ENCODE data around the gene ZNF221. TPM values are rescaled to one million over a fixed set of nuclear protein-coding genes. Genes with fewer than 3 reads are reported as not detected.

ZNF221 gene
- 9.8 and 12.9 TPM in 2 replicates for total RNA-seq

DNA sequence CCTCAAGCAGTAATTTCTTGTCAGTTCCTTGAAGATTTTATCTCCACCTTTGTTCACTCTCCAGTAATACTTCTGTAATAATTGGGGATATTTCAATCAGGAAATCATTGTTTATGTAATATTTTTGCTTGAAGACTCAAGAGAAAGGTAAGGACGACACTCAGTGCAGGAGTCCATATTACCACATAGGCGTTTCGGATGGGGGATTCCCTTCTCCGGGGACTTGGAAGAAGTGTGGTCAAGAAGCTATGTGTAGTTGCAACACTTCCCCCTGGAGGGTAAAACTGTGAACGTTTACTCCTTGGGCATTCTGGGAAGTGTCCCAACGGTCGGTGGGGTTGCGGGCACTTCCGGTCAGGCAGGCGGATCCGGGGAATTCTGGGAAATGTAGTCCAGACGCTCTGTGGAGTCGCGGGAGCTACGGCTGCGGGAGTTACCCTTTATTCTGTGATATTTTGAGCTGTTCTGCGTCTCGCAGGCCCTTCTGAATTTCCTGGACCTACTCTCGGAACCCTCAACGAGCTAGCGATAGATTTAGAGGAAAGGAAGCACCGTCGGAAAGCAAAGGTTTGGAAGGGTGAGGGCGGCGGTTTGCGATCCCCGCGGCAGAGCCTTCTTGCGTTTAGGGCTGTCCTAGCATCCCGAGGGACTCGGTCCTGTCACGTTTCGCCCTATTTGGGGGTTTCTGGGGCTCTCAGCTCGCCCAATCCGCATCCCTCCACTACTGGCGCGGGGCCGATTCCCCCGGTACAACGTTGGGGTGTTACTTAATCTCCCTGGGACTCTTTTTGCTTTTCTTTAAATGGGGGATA lies at the start of gene ZNF221:
Gene ZNF221 (plus strand): TSS at position 395 of the 812 bp plus-strand sequence. CDS start 11,499 bp downstream, outside the sequence.

DNA sequence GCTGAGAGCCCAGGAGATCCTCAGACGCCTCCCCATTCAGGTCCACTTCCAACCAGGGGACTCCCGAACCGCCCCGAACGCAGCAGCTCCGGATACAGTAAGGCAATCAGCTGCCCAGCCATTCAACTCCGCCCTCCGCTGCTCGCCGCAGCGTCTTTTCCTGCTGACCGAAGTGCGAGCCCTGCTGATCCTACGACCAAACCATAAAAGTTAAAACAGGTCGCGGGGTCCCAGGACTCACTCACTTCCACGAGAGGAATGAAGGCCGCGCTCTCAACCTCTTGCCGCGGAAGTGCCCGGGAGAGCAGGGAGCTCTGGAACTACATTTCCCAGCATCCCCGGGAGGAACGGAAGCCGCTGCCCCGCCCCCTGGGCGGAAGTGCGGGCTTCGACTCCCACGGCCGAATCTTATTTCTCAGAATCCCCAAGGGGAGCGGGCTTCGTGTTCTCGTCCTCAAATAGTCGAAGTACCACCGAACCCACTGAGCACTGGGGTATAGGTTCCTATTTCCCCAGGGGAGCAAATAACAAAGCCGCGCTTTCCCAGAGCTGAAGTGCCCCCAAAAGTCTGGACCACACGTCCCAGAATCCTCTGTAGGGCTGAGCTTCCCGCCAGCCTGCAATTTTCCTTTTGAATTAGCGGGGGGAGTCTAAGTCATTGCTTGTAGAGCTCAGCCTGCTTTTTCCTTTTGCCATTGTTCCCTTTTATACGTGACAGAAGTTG lies 15.9 kb upstream of the ZNF221 start, which contains the start of gene ZNF45:
Gene ZNF45 (minus strand): TSS at position 298 of the 724 bp plus-strand sequence. CDS start 13,097 bp downstream, outside the sequence.

GRCh38 chr19:43983912-43984686 lies 33.1 kb downstream of the ZNF221 start, which contains the start of gene ZNF155:
ZNF155 (plus strand) TSS chr19:43984188; CDS start chr19:43988544, 4,356 bp downstream.

GRCh38 chr19:44002566-44003460 lies 51.8 kb downstream of the ZNF221 start, which contains the start of gene ZNF230:
ZNF230 (plus strand) TSS chr19:44002957; CDS start chr19:44007079, 4,122 bp downstream.

Other genes starting within 250 kb of the ZNF221 start
- gene IRGC, start 235.2 kb upstream of the ZNF221 start, total RNA-seq = not detected in 2 replicates
- 9.8 and 16.6 TPM in 2 replicates for gene SMG9, start 196.3 kb upstream of the ZNF221 start, total RNA-seq
- gene KCNN4, start 170.3 kb upstream of the ZNF221 start, total RNA-seq = 0.30 and 1.0 TPM in 2 replicates
- gene LYPD5, start 148.8 kb upstream of the ZNF221 start, total RNA-seq = 0.59 and 1.2 TPM in 2 replicates
- gene ZNF283, start 123.9 kb upstream of the ZNF221 start, total RNA-seq = 16.7 and 22.9 TPM in 2 replicates
- 5.3 and 5.9 TPM in 2 replicates for gene ZNF404, start 67.3 kb upstream of the ZNF221 start, total RNA-seq
- 17.9 and 20.5 TPM in 2 replicates for gene ZNF45, start 15.9 kb upstream of the ZNF221 start, total RNA-seq
- gene ZNF155, start 33.0 kb downstream of the ZNF221 start, total RNA-seq = 8.9 TPM in 2 replicates
- gene ZNF230, start 51.7 kb downstream of the ZNF221 start, total RNA-seq = 2.5 and 5.3 TPM in 2 replicates
- 5.0 and 7.7 TPM in 2 replicates for gene ZNF222, start 74.2 kb downstream of the ZNF221 start, total RNA-seq
- 4.7 and 5.3 TPM in 2 replicates for gene ZNF223, start 100.8 kb downstream of the ZNF221 start, total RNA-seq
- gene ZNF284, start 120.9 kb downstream of the ZNF221 start, total RNA-seq = 3.0 and 3.3 TPM in 2 replicates
- gene ZNF224, start 143.1 kb downstream of the ZNF221 start, total RNA-seq = 25.1 and 35.9 TPM in 2 replicates
- gene ZNF225, start 162.2 kb downstream of the ZNF221 start, total RNA-seq = 6.5 TPM in 2 replicates
- 13.7 and 17.2 TPM in 2 replicates for gene ZNF234, start 190.3 kb downstream of the ZNF221 start, total RNA-seq
- gene ZNF226, start 213.9 kb downstream of the ZNF221 start, total RNA-seq = 16.3 and 22.9 TPM in 2 replicates

All from smooth muscle cell of the umbilical artery (primary cell).